K562 (cell line): ENCODE results near the gene TMEM234. TPM values are rescaled to one million over a fixed set of nuclear protein-coding genes. Genes with fewer than 3 reads are reported as not detected.

Experiments used
- ATAC-seq: fragments of 200-7000 bp; cut with Tn5 transposase; 3 replicates; pipeline ENCODE4 v1.9.1; 2020; ENCODE audit warnings: moderate library complexity
- BruUV-seq: library from RNA; stranded (reverse); fragments of 400-500 nt; replicated peaks from 2 replicates; lab custom pipeline; 2021; lab: Mats Ljungman, UMichigan
- CTCF ChIA-PET: fragments of 300-600 bp; formaldehyde crosslinking; extraction: SDS; loops from one replicate; lab custom pipeline; 2021; ENCODE audit warnings: low intra/inter-chr PET ratio; lab: Yijun Ruan, JAX
- POLR2A ChIA-PET: fragments of 300-600, 350-650 bp; sonication (Branson Sonifier 250); formaldehyde crosslinking; extraction: SDS; loops from one replicate; lab custom pipeline; 2021; ENCODE audit warnings: antibody characterized with exemption, inconsistent platforms; lab: Yijun Ruan, JAX
- DNase-seq, 4 experiments: peaks; one replicate each; pipeline versions ENCODE4 v3.0.0 to v3.0.0-alpha.2; 2011 to 2018; ENCODE audit warnings: low spot score in 3 of 4, mixed read lengths in 3 of 4; ENCODE audit errors: extremely low read depth in 1 of 4
- FAIRE-seq: peaks from 2 replicates; lab custom pipeline; 2011; peaks lifted over from hg19 to GRCh38; lab: Jason Lieb, UNC
- H2AFZ ChIP-seq: 2 replicates; pipeline ENCODE4 v1.6.0; 2011; ENCODE audit warnings: low read depth, low read length, control low read depth, inconsistent platforms
- H3K27ac ChIP-seq: fragments of 200-600 bp; 3 replicates; pipeline ENCODE4 v1.8.0; 2011; ENCODE audit warnings: low read depth, mild to moderate bottlenecking, control low read depth, inconsistent platforms, low read length, moderate library complexity, mixed read lengths; ENCODE audit errors: extremely low read depth
- H3K27me3 ChIP-seq, 2 experiments: fragments of 300-600 bp in 1 of 2; 2 replicates in 1 of 2; 3 replicates in 1 of 2; pipeline versions ENCODE4 v1.6.0 to v1.8.0; 2011; ENCODE audit warnings: inconsistent platforms in 2 of 2, low read length in 2 of 2, mild to moderate bottlenecking in 1 of 2, mixed read lengths in 1 of 2, moderate library complexity in 1 of 2; ENCODE audit not compliant: control insufficient read depth in 2 of 2, insufficient read depth in 2 of 2
- H3K36me3 ChIP-seq: fragments of 300-600 bp; 3 replicates; pipeline ENCODE4 v1.8.0; 2011; ENCODE audit warnings: mild to moderate bottlenecking, low read length, inconsistent platforms; ENCODE audit not compliant: control insufficient read depth, insufficient read depth
- H3K4me1 ChIP-seq, 2 experiments: fragments of 200-600 bp in 1 of 2; replicated peaks in 1 of 2; 2 replicates in 1 of 2; 3 replicates in 1 of 2; pipeline versions ENCODE4 v1.5.1 to v1.8.0; 2011; ENCODE audit warnings: inconsistent platforms in 2 of 2, low read length in 2 of 2, mild to moderate bottlenecking in 1 of 2, mixed read lengths in 1 of 2, moderate library complexity in 1 of 2; ENCODE audit not compliant: control insufficient read depth in 2 of 2, insufficient read depth in 2 of 2
- H3K4me2 ChIP-seq: 2 replicates; pipeline ENCODE4 v1.6.1; 2011; ENCODE audit warnings: low read length, control low read depth, inconsistent platforms, mixed read lengths; ENCODE audit not compliant: insufficient read depth
- H3K4me3 ChIP-seq: fragments of 200-600 bp; sonication (generic), shearing (Covaris generic); 2 replicates; pipeline ENCODE4 v1.5.1; 2016; ENCODE audit warnings: control low read depth, inconsistent platforms
- H3K79me2 ChIP-seq: fragments of 200-600 bp; 3 replicates; pipeline ENCODE4 v1.8.0; 2011; ENCODE audit warnings: low read length, inconsistent platforms; ENCODE audit not compliant: control insufficient read depth, insufficient read depth
- H3K9ac ChIP-seq, 2 experiments: 2 replicates each; pipeline versions ENCODE4 v1.6.0 to v1.6.1; 2011; ENCODE audit warnings: low read depth in 2 of 2, low read length in 2 of 2, control low read depth in 1 of 2, inconsistent platforms in 1 of 2, mild to moderate bottlenecking in 1 of 2, mixed read lengths in 1 of 2; ENCODE audit not compliant: insufficient read depth in 1 of 2
- H3K9me1 ChIP-seq: one replicate; pipeline ENCODE4 v1.6.0; 2011; ENCODE audit warnings: inconsistent platforms, mild to moderate bottlenecking, low read length, moderate library complexity; ENCODE audit not compliant: control insufficient read depth, insufficient read depth
- H3K9me3 ChIP-seq: replicated peaks from 2 replicates; pipeline ENCODE4 v1.5.1; 2011; ENCODE audit warnings: low read depth, low read length, inconsistent platforms; ENCODE audit not compliant: control insufficient read depth, insufficient read depth
- H4K20me1 ChIP-seq: replicated peaks from 2 replicates; pipeline ENCODE4 v1.6.1; 2011; ENCODE audit warnings: low read length, inconsistent platforms, mixed read lengths; ENCODE audit not compliant: control insufficient read depth, insufficient read depth
- FOXJ2 ChIP-seq: fragments of 200-800 bp; sonication (Bioruptor generic); IDR thresholded peaks from 2 replicates; pipeline ENCODE4 v1.6.1; 2016; ENCODE audit warnings: missing genetic modification characterization, missing compliant biosample characterization
- LARP7 ChIP-seq: fragments of 450-650 bp; IDR thresholded peaks from 2 replicates; pipeline ENCODE4 v1.6.1; 2016
- LCOR ChIP-seq: sonication (generic); formaldehyde crosslinking; IDR thresholded peaks from 2 replicates; pipeline ENCODE4 v1.8.0; 2022; ENCODE audit warnings: mild to moderate bottlenecking, missing genetic modification reagents
- MAFK ChIP-seq: IDR thresholded peaks from 2 replicates; pipeline ENCODE4 v1.6.1; 2011; ENCODE audit warnings: low read length, improper control_type of control experiment
- RAD21 ChIP-seq, 2 experiments: fragments of 250-450 bp in 1 of 2; fragments of 450-650 bp in 1 of 2; sonication (Bioruptor Pico) in 1 of 2; formaldehyde crosslinking in 1 of 2; IDR thresholded peaks in 1 of 2; conservative IDR thresholded peaks in 1 of 2; 2 replicates each; pipeline versions ENCODE4 v1.4.0 to v1.8.0; 2020 to 2022; ENCODE audit warnings: mild to moderate bottlenecking in 2 of 2, moderate library complexity in 1 of 2
- TGIF2 ChIP-seq: sonication (generic); formaldehyde crosslinking; IDR thresholded peaks from 2 replicates; pipeline ENCODE4 v1.8.1; 2022; ENCODE audit warnings: mild to moderate bottlenecking, missing genetic modification reagents, moderate library complexity
- ZNF695 ChIP-seq: fragments of 450-650 bp; formaldehyde crosslinking; IDR thresholded peaks from 2 replicates; pipeline ENCODE4 v1.4.0; 2020; ENCODE audit warnings: mild to moderate bottlenecking, moderate library complexity
- WGBS: fragments of 100-300 bp; shearing (Covaris generic); methylation state at CpG from one replicate; pipeline ENCODE4 v1.1.6; 2016; ENCODE audit warnings: low coverage, mixed read lengths; ENCODE audit not compliant: insufficient coverage; ENCODE audit errors: missing lambda C conversion rate; 5-methylcytosine and 5-hydroxymethylcytosine counted together
- in situ Hi-C: fragments of 300-500 bp; cut with MboI; formaldehyde crosslinking; loops from 4 replicates; pipeline ENCODE4 v1.15.0; 2018; ENCODE audit warnings: inconsistent platforms, mixed read lengths
- intact Hi-C: fragments of 100-400 bp; cut with micrococcal nuclease; formaldehyde crosslinking; loops from 2 replicates; pipeline ENCODE4 v1.14.2; 2022
- polyA plus RNA-seq, 8 experiments: library from polyadenylated mRNA; depleted of rRNA in 4 of 8; stranded (reverse) in 5 of 8; unstranded in 3 of 8; fragments of >200 nt; fragmentation: Nextera tagmentation in 2 of 8; fragmentation: Illumina TruSeq in 1 of 8; extraction: Ambion mirVana in 2 of 8; extraction: Trizol in 1 of 8; gene quantifications; 2 replicates each; pipeline versions ENCODE4 v1.2.1 to v1.2.3, GENCODE V29; 2011 to 2014; ENCODE audit warnings: inconsistent platforms in 1 of 8, missing spikeins in 1 of 8
- total RNA-seq, 7 experiments: library from RNA; depleted of rRNA in 6 of 7; stranded (reverse); fragments of >200 nt in 6 of 7; fragmentation: Illumina TruSeq in 2 of 7; extraction: Trizol in 2 of 7; gene quantifications; 2 replicates each; pipeline versions ENCODE4 v1.2.1 to v1.2.3, GENCODE V29; 2011 to 2021; ENCODE audit warnings: low replicate concordance in 1 of 7

Gene TMEM234
- total and polyA plus RNA-seq, 9 of the 15 experiments (the other 6 are each of a cell fraction or from before 2014, with no cell fraction given) = 5.0 to 12.9 (median 7.6) TPM

DNA sequence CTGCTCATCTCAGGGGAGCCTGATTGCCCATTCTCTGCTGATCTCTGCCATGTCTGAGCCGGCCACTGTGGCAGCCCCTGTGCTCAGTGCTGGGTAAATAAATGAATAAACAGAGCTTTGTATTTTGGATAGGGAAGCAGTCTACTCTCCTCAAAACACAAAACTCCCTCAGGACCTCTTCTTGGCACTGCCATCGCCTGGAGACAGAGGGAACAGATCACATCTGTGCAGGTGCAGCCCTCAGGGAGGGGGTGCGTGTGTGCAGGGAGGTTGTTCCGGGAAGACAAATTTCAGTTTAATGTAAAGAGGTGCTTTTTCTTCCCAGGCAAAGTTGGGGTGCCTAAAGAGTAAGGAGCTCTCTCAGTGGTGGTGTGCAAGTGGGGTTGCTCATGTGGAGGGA lies 17.2 kb upstream of the TMEM234 start (continued):
- TF ChIP-seq LARP7 (no peak), LCOR (no peak)
- TF ChIP-seq, all 486 proteins: peak for 0

DNA sequence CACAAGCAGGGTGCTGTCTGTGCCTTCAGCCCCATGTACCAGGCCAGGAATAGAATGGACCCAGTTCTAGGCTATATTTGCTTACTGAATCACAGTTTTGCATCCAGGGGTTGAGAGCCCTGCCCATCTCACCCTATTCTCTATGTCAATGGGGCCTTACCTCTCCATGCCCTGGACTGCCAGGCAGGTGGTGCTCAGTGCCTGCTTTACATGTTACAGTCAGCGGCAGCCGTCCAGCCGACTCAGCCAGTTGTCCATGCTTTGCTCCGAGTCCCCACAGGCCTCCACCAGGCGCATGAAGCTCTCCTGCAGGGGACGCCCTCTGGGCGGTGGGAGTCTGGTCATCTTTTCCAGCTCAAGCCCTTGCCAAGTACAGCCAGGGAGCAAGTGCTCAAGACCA lies 12.6 kb upstream of the TMEM234 start:
- WGBS = 86% methylated on average over 7 of the region's 7 CpGs
- H3K9ac ChIP-seq = peak overlapping the region in 1 of 2 experiments; percentile 67; a peak in 2 of 4 replicates
- H3K79me2 ChIP-seq = no peaks in the 10 kb centered on the region
- H3K4me3 ChIP-seq = no peak overlapping the region
- peaks cover 4% of the 10 kb centered on the region for H3K9me1 ChIP-seq
- no peak for DNase-seq
- ChIA-PET CTCF (interaction anchor here (0.7 kb wide), 1 partner anchor 468 kb away, joined by 7 read pairs; no protein-coding TSS in a partner anchor), POLR2A (interaction anchor here (0.6 to 3.9 kb wide), 11 partner anchors 9 to 165 kb away, joined by 3 to 40 read pairs (median 3); partner anchors contain the start of gene IQCC)
- no peaks in the 10 kb centered on the region for H3K27me3 ChIP-seq
- TF ChIP-seq FOXJ2 (tag) (no peak), ZNF695 (CRISPR knock-in tag) (no peak), RAD21 (CRISPR knock-in tag; conservative IDR thresholded peaks at IDR 0.05 in 1 of 2, IDR thresholded peaks at IDR 0.05 in 1 of 2) (0 out of 4 replicates have a peak, but pooled peaks of 1 of the 2 experiments have one; percentile 7), TGIF2 (CRISPR knock-in tag) (no peak), MAFK (peak; percentile 9; the same call in 1 of the 2 replicates)
- intact Hi-C loops = no loop called here
- BruUV-seq = no TSS peak
- H3K36me3 ChIP-seq = peaks cover 29% of the 10 kb centered on the region
- H3K4me2 ChIP-seq = no peak overlapping the region
- H3K4me1 ChIP-seq = peaks cover 17 to 19% of the 10 kb centered on the region in 2 experiments; a peak in 4 of 5 replicates
- FAIRE-seq = no peak
- in situ Hi-C loops = no loop called here
- no peak; the same call in 2 of the 3 replicates for ATAC-seq
- H2AFZ ChIP-seq = no peak overlapping the region; the same call in 1 of the 2 replicates
- no peaks in the 10 kb centered on the region for H4K20me1 ChIP-seq
- no peaks in the 10 kb centered on the region for H3K9me3 ChIP-seq
- no peak overlapping the region; the same call in 2 of the 3 replicates for H3K27ac ChIP-seq
